ENCODE measurements around the gene KRTAP13-1.

Gene KRTAP13-1, protein sequence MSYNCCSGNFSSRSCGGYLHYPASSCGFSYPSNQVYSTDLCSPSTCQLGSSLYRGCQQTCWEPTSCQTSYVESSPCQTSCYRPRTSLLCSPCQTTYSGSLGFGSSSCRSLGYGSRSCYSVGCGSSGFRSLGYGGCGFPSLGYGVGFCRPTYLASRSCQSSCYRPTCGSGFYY

DNA sequence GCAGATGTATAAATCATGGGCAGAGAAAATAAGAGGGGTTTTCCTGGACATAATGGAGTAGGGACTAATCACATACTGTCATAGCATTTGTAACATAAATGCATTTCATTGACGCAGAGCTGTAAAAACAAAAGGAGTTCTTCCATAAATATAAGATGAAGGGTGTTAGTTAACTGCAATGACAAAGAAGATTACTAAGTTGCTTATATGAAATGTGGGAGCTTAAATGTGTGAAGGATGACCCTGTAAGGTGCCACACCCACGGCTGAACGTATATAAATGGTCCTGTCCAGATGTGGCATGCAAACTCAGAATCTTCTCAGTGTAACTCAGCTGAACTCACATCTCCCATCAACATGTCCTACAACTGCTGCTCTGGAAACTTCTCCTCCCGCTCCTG lies at the start of gene KRTAP13-1:
TSS of gene KRTAP13-1 (plus strand) at position 301 of the 400 bp plus-strand sequence. CDS start at position 357, 56 bp downstream.
- DNase-seq, result no peak

DNA sequence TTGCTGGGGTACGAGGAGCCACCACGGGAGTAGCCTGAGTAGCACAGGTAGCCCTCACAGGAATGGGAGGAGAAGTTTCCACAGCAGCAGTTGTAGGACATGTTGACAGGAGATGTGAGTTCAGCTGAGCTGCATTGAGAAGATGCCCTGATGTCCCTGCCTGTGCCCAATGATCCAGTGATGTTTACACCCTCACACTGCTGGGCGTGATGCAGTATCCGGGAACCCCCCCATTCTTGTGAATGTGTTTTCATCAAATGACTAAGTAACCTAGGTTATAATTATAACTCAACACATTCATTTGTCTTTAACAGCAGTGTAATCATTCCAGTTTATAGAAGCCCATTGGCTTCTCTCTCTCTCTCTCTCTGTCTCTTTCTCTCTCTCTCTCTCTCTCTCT lies 47.3 kb upstream of the KRTAP13-1 start, which contains the start of gene KRTAP23-1:
TSS of gene KRTAP23-1 (minus strand) at position 101 of the 400 bp plus-strand sequence. CDS start at position 101, 0 bp downstream.
- DNase-seq, result no peak

DNA sequence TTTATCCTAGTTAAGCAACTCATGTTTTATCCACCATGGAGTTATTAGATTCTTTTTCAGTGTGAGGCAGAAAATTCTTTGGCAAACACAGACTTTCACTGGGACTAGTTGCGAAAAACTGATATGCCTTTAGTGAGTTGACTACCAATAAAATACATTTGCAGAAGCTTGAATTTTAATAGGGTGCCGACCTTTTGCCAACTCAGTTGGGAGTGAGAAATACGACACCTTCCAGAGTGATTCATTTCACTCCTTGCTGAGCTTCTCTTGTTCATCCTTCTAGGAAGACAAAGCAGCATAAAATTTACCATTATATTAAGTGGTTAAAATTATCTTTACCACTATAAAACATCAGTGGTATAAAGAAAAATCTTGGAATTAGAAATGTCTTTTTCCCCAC lies 46.3 kb upstream of the KRTAP13-1 start:
- DNase-seq, result no peak

DNA sequence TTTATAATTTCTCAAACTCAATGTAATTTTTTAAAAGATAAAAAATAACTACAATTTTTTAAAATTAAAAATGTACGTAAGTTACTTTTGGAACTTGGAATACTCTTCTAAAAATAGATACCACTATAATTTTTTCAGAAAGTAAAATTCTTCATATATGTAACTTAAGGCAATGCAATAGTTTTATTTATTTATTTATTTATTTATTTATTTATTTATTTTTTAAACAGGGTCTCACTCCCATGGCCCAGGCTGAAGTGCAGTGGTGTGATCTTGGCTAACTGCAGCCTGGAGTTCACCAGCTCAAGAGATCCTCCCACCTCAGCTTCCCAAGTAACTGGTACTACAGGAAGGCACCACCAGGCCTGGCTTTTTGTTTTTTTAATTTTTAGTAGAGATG lies 44.3 kb upstream of the KRTAP13-1 start:
- no peak for DNase-seq

DNA sequence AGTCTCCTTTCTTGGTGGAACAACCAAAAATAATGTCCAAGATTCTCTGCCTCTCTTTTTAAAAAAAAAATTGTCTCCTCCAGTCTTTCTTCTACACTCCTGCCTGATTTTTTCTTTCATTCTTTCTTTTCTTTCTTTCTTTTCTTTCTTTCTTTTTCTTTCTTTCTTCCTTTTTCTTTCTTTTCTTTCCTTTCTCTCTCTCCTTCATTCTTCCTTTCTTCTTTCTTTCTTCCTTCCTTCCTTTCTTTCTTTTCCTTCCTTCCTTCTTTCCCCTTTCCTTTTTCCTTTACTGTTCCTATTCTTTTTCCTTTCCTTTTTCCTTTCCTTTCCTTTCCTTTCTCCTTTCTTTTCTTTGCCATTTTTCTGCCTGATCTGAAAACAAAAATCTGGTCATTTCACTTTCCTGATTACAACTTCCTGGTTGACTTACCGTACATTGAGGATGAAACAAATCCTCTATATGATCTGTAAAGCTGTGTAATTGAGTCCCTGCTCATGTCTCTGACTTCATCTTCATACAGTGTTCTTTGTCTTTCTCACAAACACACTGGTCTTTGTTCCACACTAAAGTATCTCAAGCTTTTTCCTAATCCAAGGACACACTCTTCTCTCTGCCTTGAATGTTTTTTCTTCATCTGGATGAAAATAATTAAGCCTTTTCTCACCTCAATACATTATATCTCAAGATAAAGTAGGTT lies 41.4 kb upstream of the KRTAP13-1 start:
- DNase-seq, result no peak

DNA sequence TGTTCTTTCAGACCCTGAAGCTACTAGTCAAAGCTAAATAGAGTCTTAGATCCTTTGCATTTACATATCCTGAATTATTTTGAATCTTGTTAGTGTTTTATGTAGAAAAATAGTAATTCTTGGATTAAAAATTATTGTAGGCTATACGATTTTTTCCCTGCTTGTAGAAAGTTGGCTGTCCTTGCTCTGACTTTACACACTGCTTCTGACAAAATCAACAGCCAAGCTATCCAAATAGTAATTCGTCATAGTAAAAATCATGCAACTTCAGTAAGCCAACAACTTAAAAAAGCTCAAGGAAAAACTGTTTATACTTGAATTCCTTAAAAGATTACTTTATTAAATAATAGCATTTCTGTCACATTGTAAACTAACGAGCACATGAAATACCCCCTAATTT lies 39.9 kb upstream of the KRTAP13-1 start:
- no peak for DNase-seq

DNA sequence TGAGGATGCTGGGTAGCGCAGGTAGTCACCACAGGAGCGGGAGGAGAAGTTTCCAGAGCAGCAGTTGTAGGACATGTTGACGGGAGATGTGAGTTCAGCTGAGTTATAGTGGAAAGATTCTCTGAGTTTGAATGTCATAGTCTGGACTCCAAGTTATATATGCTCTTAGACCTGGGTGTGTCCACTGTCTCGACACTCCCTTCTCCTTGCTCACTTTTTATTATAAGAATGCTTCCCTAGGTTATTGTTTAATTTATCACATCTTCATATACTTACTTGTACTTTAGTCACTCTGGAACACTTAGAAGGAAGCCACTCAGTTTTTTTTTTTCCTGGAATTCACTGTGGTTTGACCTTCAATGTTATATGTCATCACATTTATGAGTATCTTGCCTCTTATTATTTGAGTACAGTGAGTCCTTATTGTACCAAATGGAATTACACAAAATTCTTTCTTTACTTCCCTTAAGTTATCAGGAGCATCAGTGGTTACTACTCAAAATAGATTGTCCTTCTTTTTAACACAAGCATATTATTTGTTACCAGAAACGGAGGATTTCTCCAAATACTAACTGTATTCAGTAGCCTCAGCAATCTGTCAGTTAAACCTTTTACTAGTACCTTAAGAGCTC lies 23.6 kb upstream of the KRTAP13-1 start, which contains the start of gene KRTAP13-2:
TSS of gene KRTAP13-2 (minus strand) at position 133 of the 632 bp plus-strand sequence. CDS start at position 75, 58 bp downstream.
- no peak for DNase-seq

- no peak for DNase-seq
Observed at GRCh38 chr21:30382201-30382600, 13.6 kb upstream of the KRTAP13-1 start.

DNA sequence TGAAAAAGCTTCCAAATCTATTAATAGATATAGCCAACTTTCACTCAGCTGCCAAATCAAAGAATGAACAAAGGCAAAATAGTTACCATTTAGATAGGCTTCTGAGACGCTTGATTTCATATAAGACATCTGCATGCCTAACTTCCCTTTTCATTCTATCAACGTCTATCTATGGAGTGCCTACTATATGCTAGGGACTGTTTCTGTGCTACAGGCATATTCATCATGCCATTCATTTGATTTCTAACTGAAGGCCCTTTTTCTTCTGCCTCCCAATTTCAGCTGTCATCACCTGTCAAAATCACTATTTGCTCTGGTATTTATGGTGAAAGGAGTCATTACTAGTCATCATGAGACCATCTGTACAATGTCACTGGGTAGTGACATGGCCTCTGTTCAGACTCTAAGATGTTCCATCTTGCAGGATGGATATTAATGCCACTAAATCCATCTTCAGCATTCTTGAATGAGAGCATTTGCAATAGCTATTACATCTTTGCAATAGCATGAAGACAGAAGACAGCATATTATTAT lies 4.3 kb upstream of the KRTAP13-1 start:
- no peak for DNase-seq

GRCh38 chr21:30408782-30409494 lies 13.1 kb downstream of the KRTAP13-1 start:
- DNase-seq, result no peak

- no peak for DNase-seq
Observed at GRCh38 chr21:30415993-30416392, 20.2 kb downstream of the KRTAP13-1 start.

- no peak for DNase-seq
Observed at GRCh38 chr21:30425826-30426225, 30.0 kb downstream of the KRTAP13-1 start, which contains the start of gene KRTAP13-3. Gene KRTAP13-3 (minus strand): TSS chr21:30425926. CDS start chr21:30425912, 14 bp downstream.

DNA sequence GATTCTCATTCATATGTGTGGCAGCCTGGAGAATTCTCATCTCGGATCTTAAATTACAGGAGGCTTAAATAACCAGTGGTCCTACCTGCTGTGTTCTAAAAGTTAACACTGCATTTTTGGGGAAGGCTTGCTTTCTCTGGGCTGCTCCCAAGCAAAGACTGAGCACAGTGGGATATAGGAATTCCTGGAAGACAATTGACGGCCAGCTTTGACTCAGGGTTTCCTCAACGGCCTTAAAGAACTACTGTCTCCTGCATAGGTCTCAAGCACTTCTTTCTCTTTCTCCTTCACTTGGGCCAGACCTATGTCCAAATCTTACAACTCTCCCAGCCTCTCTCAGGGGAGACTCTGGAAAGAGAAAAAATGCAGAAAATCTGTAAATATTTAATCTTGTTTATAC lies 30.9 kb downstream of the KRTAP13-1 start:
- DNase-seq, result no peak

GRCh38 chr21:30430170-30430655 lies 34.4 kb downstream of the KRTAP13-1 start, which contains the start of gene KRTAP13-4:
Gene KRTAP13-4 (plus strand): TSS chr21:30430220. CDS start chr21:30430276, 56 bp downstream.
- DNase-seq, result no peak

GRCh38 chr21:30434033-30434631 lies 38.3 kb downstream of the KRTAP13-1 start:
- DNase-seq, result no peak

- DNase-seq, result no peak
Observed at GRCh38 chr21:30437010-30437565, 41.3 kb downstream of the KRTAP13-1 start.

DNA sequence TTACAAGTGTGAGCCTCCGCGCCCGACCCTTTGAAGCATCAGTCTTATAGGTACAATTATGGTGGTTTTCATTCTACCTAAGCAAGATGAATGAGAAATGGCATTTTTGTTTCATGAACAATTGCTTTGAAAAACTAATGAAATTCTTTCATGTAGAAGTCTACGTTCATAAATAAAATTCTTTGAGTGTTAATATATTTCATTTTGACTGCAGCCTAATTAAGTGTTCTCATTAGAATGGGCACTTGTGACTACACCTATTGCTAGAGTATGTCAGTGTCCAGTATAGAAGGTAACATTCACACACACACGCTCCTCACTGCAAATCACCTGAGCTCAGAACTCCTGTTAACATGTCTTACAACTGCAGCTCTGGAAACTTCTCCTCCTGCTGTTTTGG lies 44.1 kb downstream of the KRTAP13-1 start, which contains the start of gene KRTAP15-1:
TSS of gene KRTAP15-1 (plus strand) at position 301 of the 400 bp plus-strand sequence. CDS start at position 354, 53 bp downstream.
- no peak for DNase-seq

DNA sequence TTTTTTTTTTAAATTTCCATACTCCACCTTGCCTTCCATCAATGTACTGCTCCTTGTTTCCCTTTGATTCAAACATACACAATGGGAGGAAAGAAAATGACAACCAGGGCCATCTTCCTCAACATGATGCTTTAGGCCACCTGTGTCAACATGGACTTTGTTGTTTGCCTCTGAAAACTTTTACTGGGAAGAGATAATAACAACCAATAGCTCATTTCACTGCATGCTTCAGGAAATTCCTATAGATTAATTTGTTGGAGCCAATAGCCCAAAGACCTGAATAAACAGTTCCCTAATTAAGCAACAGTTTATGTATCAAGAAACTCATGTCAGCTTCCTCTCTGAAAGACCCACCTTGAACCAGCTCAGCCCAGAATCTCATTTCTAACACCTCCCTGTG lies 47.4 kb downstream of the KRTAP13-1 start:
- no peak for DNase-seq

DNA sequence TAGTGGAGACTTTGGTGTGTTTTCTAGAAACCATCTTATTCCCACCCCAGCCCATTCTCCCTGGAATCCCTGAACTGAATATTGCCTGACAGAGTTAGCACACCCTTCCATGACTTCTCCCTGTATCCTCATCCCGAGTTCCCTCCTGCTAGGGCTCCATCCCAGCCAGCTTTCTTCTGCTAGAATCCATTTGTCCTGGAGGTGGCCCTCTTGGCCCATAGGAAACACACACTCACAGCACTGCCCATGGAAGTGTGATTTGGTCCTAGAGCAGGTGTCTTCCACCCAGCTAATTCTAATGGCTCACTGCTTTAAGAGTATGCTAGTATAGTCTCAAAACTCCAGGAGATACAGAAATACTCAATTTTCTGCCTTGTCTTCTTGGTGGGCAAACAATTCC lies 48.4 kb downstream of the KRTAP13-1 start:
- no peak for DNase-seq

Measured in amniotic stem cell (primary cell).